CD4-positive, alpha-beta T cell (primary cell): ENCODE results near the gene GMEB2. TPM values are rescaled to one million over a fixed set of nuclear protein-coding genes. Genes with fewer than 3 reads are reported as not detected.

Source experiments
- ATAC-seq: fragments of 200-7000 bp; cut with Tn5 transposase; one replicate; pipeline ENCODE4 v1.10.0; 2022; ENCODE audit warnings: mild to moderate bottlenecking; ENCODE audit not compliant: poor library complexity
- CTCF ChIA-PET: fragments of 350-600 bp; sonication (Branson Sonifier 250); formaldehyde crosslinking; loops from one replicate; lab custom pipeline; 2021; ENCODE audit warnings: antibody characterized with exemption, inconsistent platforms; lab: Charles Lee
- POLR2A ChIA-PET: fragments of 350-600 bp; sonication (Branson Sonifier 250); formaldehyde crosslinking; loops from one replicate; lab custom pipeline; 2021; ENCODE audit warnings: antibody characterized with exemption, inconsistent platforms; lab: Charles Lee
- DNase-seq, 14 experiments: peaks; one replicate each; pipeline ENCODE4 v3.0.0-alpha.2; 2013 to 2020; ENCODE audit warnings: mixed read lengths in 2 of 14
- H3K27ac ChIP-seq, 2 donors: one replicate each; pipeline versions ENCODE4 v1.5.1 to v1.7.0; 2013; ENCODE audit warnings: low read length in 2 of 2, low read depth in 1 of 2, mild to moderate bottlenecking in 1 of 2
- H3K27me3 ChIP-seq, 2 experiments: 1 replicate in 1 of 2; 2 replicates in 1 of 2; pipeline versions ENCODE4 v1.6.1 to v1.7.0; 2013; ENCODE audit warnings: low read length in 2 of 2, control low read depth in 1 of 2, mild to moderate bottlenecking in 1 of 2, moderate library complexity in 1 of 2; ENCODE audit not compliant: insufficient read depth in 2 of 2, control insufficient read depth in 1 of 2
- H3K36me3 ChIP-seq: one replicate; pipeline ENCODE4 v1.6.1; 2013; ENCODE audit warnings: low read length, control low read depth; ENCODE audit not compliant: insufficient read depth
- H3K4me1 ChIP-seq: one replicate; pipeline ENCODE4 v1.6.1; 2013; ENCODE audit warnings: low read length, control low read depth; ENCODE audit not compliant: insufficient read depth
- H3K4me3 ChIP-seq: one replicate; pipeline ENCODE4 v1.5.1; 2013; ENCODE audit warnings: mild to moderate bottlenecking, low read length, moderate library complexity
- H3K9me3 ChIP-seq, 2 experiments: 1 replicate in 1 of 2; 2 replicates in 1 of 2; pipeline versions ENCODE4 v1.6.1 to v1.7.0; 2013; ENCODE audit warnings: low read length in 2 of 2, mild to moderate bottlenecking in 2 of 2, control low read depth in 1 of 2, moderate library complexity in 1 of 2; ENCODE audit not compliant: control insufficient read depth in 1 of 2, insufficient read depth in 1 of 2
- H3K27ac Mint-ChIP-seq: one replicate; pipeline ENCODE4 v1.8.0; 2020; ENCODE audit warnings: mixed read lengths
- H3K27me3 Mint-ChIP-seq: one replicate; pipeline ENCODE4 v1.8.0; 2021; ENCODE audit warnings: mixed read lengths
- H3K36me3 Mint-ChIP-seq: one replicate; pipeline ENCODE4 v1.8.0; 2021; ENCODE audit warnings: low read depth, mixed read lengths
- H3K4me1 Mint-ChIP-seq: one replicate; pipeline ENCODE4 v1.8.0; 2021; ENCODE audit warnings: low read depth, mixed read lengths
- H3K4me3 Mint-ChIP-seq: one replicate; pipeline ENCODE4 v1.8.0; 2020; ENCODE audit warnings: mild to moderate bottlenecking, mixed read lengths
- H3K9me3 Mint-ChIP-seq: one replicate; pipeline ENCODE4 v1.8.0; 2020; ENCODE audit warnings: mixed read lengths
- intact Hi-C, 2 experiments: fragments of 100-400 bp; cut with DNase I in 1 of 2; cut with micrococcal nuclease in 1 of 2; formaldehyde crosslinking; loops; one replicate each; pipeline versions ENCODE4 v1.15.1 to v1.9.0; 2023 to 2025; cut with DNase I, micrococcal nuclease
- total RNA-seq, 174 experiments: library from RNA in 2 of 174; stranded (reverse) in 2 of 174; gene quantifications; one replicate each; pipeline ENCODE4 v1.2.3 and lab custom pipeline; 2021 to 2026
- TF ChIP-seq, protein P1 (sequence below): fragments of 200-600 bp; IDR thresholded peaks from one replicate; pipeline ENCODE4 v1.8.0; 2022; ENCODE audit warnings: antibody characterized with exemption, mild to moderate bottlenecking

GMEB2 gene
- total RNA-seq, 2 experiments from 2014 or later: 32.9 to 34.0 TPM

DNA sequence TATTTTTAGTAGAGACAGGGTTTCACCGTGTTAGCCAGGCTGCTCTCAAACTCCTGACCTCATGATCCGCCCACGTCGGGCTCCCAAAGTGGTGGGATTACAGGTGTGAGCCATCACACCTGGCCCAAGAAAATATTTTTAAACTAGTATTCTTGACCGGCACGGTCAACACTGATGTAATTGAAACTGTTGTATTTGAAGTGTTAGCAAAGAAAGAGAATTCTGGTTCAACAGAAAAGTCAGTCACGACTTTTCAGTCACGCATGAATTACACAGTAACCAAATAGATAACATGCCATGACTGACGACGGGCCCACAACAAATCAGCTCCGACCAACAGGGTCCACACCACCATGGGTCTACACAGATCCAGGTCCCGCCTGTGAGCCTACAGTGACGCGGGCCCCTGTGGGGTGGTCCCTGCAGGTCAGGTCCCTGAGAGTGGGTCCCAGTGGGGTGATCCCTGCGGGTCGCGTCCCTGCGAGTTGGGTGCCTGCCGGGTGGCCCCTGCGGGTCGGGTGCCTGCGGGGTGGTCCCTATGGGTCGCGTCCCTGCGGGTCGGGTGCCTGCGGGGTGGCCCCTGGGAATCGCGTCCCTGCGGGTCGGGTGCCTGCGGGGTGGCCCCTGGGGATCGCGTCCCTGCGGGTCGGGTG lies 1.0 kb downstream of the GMEB2 start:
- POLR2A ChIA-PET: interaction anchor here (0.9 to 13.6 kb wide), 3 partner anchors 13 to 73 kb away, joined by 3 to 449 read pairs (median 5); no protein-coding TSS in a partner anchor
- TF ChIP-seq, protein P1, sequence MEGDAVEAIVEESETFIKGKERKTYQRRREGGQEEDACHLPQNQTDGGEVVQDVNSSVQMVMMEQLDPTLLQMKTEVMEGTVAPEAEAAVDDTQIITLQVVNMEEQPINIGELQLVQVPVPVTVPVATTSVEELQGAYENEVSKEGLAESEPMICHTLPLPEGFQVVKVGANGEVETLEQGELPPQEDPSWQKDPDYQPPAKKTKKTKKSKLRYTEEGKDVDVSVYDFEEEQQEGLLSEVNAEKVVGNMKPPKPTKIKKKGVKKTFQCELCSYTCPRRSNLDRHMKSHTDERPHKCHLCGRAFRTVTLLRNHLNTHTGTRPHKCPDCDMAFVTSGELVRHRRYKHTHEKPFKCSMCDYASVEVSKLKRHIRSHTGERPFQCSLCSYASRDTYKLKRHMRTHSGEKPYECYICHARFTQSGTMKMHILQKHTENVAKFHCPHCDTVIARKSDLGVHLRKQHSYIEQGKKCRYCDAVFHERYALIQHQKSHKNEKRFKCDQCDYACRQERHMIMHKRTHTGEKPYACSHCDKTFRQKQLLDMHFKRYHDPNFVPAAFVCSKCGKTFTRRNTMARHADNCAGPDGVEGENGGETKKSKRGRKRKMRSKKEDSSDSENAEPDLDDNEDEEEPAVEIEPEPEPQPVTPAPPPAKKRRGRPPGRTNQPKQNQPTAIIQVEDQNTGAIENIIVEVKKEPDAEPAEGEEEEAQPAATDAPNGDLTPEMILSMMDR: no peak
- Mint-ChIP-seq H3K4me3 (peak overlapping the region; percentile 79), H3K27ac (peak overlapping the region; percentile 87), H3K4me1 (peaks cover 42% of the 10 kb centered on the region), H3K27me3 (no peaks in the 10 kb centered on the region), H3K9me3 (no peaks in the 10 kb centered on the region), H3K36me3 (peaks cover 41% of the 10 kb centered on the region)
- Histone ChIP-seq H3K36me3 (peaks cover 4% of the 10 kb centered on the region), H3K4me3 (peak overlapping the region; percentile 48), H3K9me3 (no peaks in the 10 kb centered on the region), H3K27ac (peak overlapping the region; percentile 54 to 89), H3K4me1 (peaks cover 42% of the 10 kb centered on the region), H3K27me3 (no peaks in the 10 kb centered on the region)
- CTCF ChIA-PET: interaction anchor here (1.7 to 1.9 kb wide), 2 partner anchors 16 to 88 kb away, joined by 6 to 11 read pairs; partner anchors contain the start of gene PTK6
- ATAC-seq (no peak), DNase-seq (peak in 6 of 14 experiments; percentile 9 to 60 (median 34))
- intact Hi-C loops: no loop called here

DNA sequence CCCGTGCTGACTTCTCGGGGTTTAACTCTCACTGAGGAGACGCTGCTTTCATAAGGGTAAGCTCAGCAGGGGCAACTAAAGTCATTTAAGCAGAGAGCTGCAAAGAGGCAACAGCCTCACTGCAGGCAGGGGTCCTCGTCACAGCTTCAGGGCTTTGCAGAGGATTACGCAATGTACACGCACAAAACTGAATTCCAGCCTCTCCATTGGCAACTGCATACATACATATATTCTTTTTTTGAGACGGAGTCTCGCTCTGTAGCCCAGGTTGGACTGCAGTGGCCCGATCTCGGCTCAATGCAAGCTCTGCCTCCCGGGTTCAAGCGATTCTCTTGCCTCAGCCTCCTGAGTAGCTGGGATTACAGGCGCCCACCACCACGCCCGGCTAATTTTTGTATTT lies 2.4 kb downstream of the GMEB2 start:
- DNase-seq (peak in 1 of 14 experiments; percentile 51), ATAC-seq (no peak)
- TF ChIP-seq, protein P1: no peak
- Mint-ChIP-seq H3K4me3 (peak overlapping the region; percentile 77), H3K9me3 (no peaks in the 10 kb centered on the region), H3K27me3 (no peaks in the 10 kb centered on the region), H3K4me1 (peaks cover 42% of the 10 kb centered on the region), H3K27ac (peak overlapping the region; percentile 87), H3K36me3 (peaks cover 44% of the 10 kb centered on the region)
- ChIA-PET POLR2A (interaction anchor here (0.5 to 13.6 kb wide), 3 partner anchors 14 to 106 kb away, joined by 3 to 449 read pairs (median 5); no protein-coding TSS in a partner anchor), CTCF (interaction anchor here (0.9 to 1.9 kb wide), 4 partner anchors 15 to 87 kb away, joined by 4 to 11 read pairs (median 6); partner anchors contain the start of gene PTK6)
- intact Hi-C loops: loop anchor here in 1 of 2 experiments (5.0 kb wide), 1 partner anchor 42 kb away; no protein-coding TSS in a partner anchor
- no peaks in the 10 kb centered on the region for H3K27me3 ChIP-seq
- no peaks in the 10 kb centered on the region for H3K9me3 ChIP-seq
- peaks cover 36% of the 10 kb centered on the region for H3K4me1 ChIP-seq
- no peak overlapping the region for H3K27ac ChIP-seq
- peaks cover 10% of the 10 kb centered on the region for H3K36me3 ChIP-seq
- H3K4me3 ChIP-seq: no peak overlapping the region

- CTCF ChIA-PET: no interaction called here
These were observed 4.2 kb downstream of the GMEB2 start for GRCh38 chr20:63622732-63623131.

More at GRCh38 chr20:63622732-63623131, 4.2 kb downstream of the GMEB2 start:
- DNase-seq: no peak
- Histone ChIP-seq H3K36me3 (peaks cover 23% of the 10 kb centered on the region), H3K4me1 (peaks cover 20% of the 10 kb centered on the region), H3K27ac (no peak overlapping the region), H3K27me3 (no peaks in the 10 kb centered on the region), H3K4me3 (no peak overlapping the region), H3K9me3 (no peaks in the 10 kb centered on the region)
- Mint-ChIP-seq H3K4me3 (no peak overlapping the region), H3K27ac (peak overlapping the region; percentile 24), H3K4me1 (peaks cover 30% of the 10 kb centered on the region), H3K9me3 (no peaks in the 10 kb centered on the region), H3K27me3 (no peaks in the 10 kb centered on the region), H3K36me3 (peaks cover 44% of the 10 kb centered on the region)
- POLR2A ChIA-PET: interaction anchor here (13.6 kb wide), 1 partner anchor 16 kb away, joined by 449 read pairs; no protein-coding TSS in a partner anchor
- ATAC-seq: no peak
- TF ChIP-seq, protein P1: no peak
- intact Hi-C loops: loop anchor here in 1 of 2 experiments (5.0 kb wide), 1 partner anchor 40 kb away; no protein-coding TSS in a partner anchor
